ENCODE results near the gene NPAS4.
"Not testable (repeated sequence)": the region's sequence is repeated elsewhere in the genome, so short reads cannot be mapped to it uniquely, and the experiment has no call there.

- TF ChIP-seq CTCF, POLR2A (IDR thresholded peaks at IDR 0.05): not testable (repeated sequence)
Observed at GRCh38 chr11:66380264-66380663, 40.6 kb upstream of the NPAS4 start.

Measured in testis (tissue), 2 donors.